HepG2 (cell line): ENCODE data around the gene TMEM63B. TPM values are rescaled to one million over a fixed set of nuclear protein-coding genes. Genes with fewer than 3 reads are reported as not detected.

ENCODE experiments used
- ATAC-seq: fragments of 200-7000 bp; cut with Tn5 transposase; 3 replicates; pipeline ENCODE4 v1.9.1; 2020; ENCODE audit warnings: mild to moderate bottlenecking, moderate library complexity
- BruUV-seq: library from RNA; stranded (reverse); fragments of 400-500 nt; replicated peaks from 2 replicates; lab custom pipeline; 2021; lab: Mats Ljungman, UMichigan
- CTCF ChIA-PET: fragments of 300-600 bp; formaldehyde crosslinking; extraction: SDS; loops from one replicate; lab custom pipeline; 2021; ENCODE audit warnings: low total read pairs, inconsistent platforms, low intra/inter-chr PET ratio; lab: Yijun Ruan, JAX
- POLR2A ChIA-PET: fragments of 350-600 bp; sonication (Branson Sonifier 250); formaldehyde crosslinking; loops from one replicate; lab custom pipeline; 2020; ENCODE audit warnings: antibody characterized with exemption, inconsistent platforms; lab: Yijun Ruan, JAX
- DNase-seq: peaks from one replicate; pipeline ENCODE4 v3.0.0-alpha.2; 2015; ENCODE audit warnings: low spot score
- FAIRE-seq: peaks from 3 replicates; lab custom pipeline; 2011; peaks lifted over from hg19 to GRCh38; lab: Jason Lieb, UNC
- H2AFZ ChIP-seq: one replicate; pipeline ENCODE4 v1.6.1; 2011; ENCODE audit warnings: low read length, inconsistent platforms
- H3K27ac ChIP-seq: fragments of 300-600 bp; 3 replicates; pipeline ENCODE4 v1.8.0; 2011; ENCODE audit warnings: mixed run types, mild to moderate bottlenecking, mixed read lengths, low read length, inconsistent platforms; ENCODE audit not compliant: insufficient read depth; ENCODE audit errors: extremely low read length
- H3K27me3 ChIP-seq, 2 experiments: fragments of 200-600 bp in 1 of 2; 2 replicates in 1 of 2; 3 replicates in 1 of 2; pipeline versions ENCODE4 v1.6.0 to v1.8.0; 2011; ENCODE audit warnings: low read length in 2 of 2, mild to moderate bottlenecking in 2 of 2, moderate library complexity in 2 of 2, inconsistent platforms in 1 of 2; ENCODE audit not compliant: insufficient read depth in 2 of 2, control insufficient read depth in 1 of 2
- H3K36me3 ChIP-seq, 2 experiments: fragments of 200-600 bp in 1 of 2; replicated peaks in 1 of 2; 2 replicates in 1 of 2; 3 replicates in 1 of 2; pipeline versions ENCODE4 v1.5.1 to v1.8.0; 2011; ENCODE audit warnings: low read length in 2 of 2, inconsistent platforms in 1 of 2; ENCODE audit not compliant: insufficient read depth in 2 of 2, control insufficient read depth in 1 of 2
- H3K4me1 ChIP-seq: 2 replicates; pipeline ENCODE4 v1.5.1; 2012; ENCODE audit warnings: low read length, inconsistent platforms; ENCODE audit not compliant: insufficient read depth
- H3K4me2 ChIP-seq: 2 replicates; pipeline ENCODE4 v1.6.0; 2011; ENCODE audit warnings: low read depth, low read length, inconsistent platforms
- H3K4me3 ChIP-seq, 3 experiments: fragments of 200-600 bp in 1 of 3; sonication (generic), shearing (Covaris generic) in 1 of 3; replicated peaks in 1 of 3; 2 replicates each; pipeline ENCODE4 v1.5.1; 2011 to 2016; ENCODE audit warnings: low read length in 3 of 3, inconsistent platforms in 2 of 3, low read depth in 2 of 3, mild to moderate bottlenecking in 2 of 3, control low read depth in 1 of 3, mixed read lengths in 1 of 3; ENCODE audit not compliant: insufficient read depth in 1 of 3
- H3K79me2 ChIP-seq: one replicate; pipeline ENCODE4 v1.6.1; 2011; ENCODE audit warnings: low read length, inconsistent platforms; ENCODE audit not compliant: insufficient read depth
- H3K9ac ChIP-seq: 2 replicates; pipeline ENCODE4 v1.6.0; 2011; ENCODE audit warnings: mild to moderate bottlenecking, low read depth, low read length, inconsistent platforms; ENCODE audit not compliant: insufficient read depth
- H3K9me3 ChIP-seq: 2 replicates; pipeline ENCODE4 v1.5.1; 2012; ENCODE audit warnings: mild to moderate bottlenecking, low read length
- H4K20me1 ChIP-seq: 2 replicates; pipeline ENCODE4 v1.6.0; 2011; ENCODE audit warnings: inconsistent platforms, mild to moderate bottlenecking, low read length, moderate library complexity; ENCODE audit not compliant: insufficient read depth
- ATF3 ChIP-seq: sonication (generic); formaldehyde crosslinking; IDR thresholded peaks from 2 replicates; pipeline ENCODE4 v1.4.0; 2020; ENCODE audit warnings: missing genetic modification reagents
- ATM ChIP-seq: fragments of 450-650 bp; IDR thresholded peaks from 2 replicates; pipeline ENCODE4 v1.7.1; 2017; ENCODE audit warnings: mild to moderate bottlenecking, borderline replicate concordance
- GMEB1 ChIP-seq: sonication (generic); formaldehyde crosslinking; IDR thresholded peaks from 2 replicates; pipeline ENCODE4 v1.5.1; 2020; ENCODE audit warnings: missing genetic modification reagents, mild to moderate bottlenecking, borderline replicate concordance
- KLF6 ChIP-seq: IDR thresholded peaks from 2 replicates; pipeline ENCODE4 v1.8.0; 2016; ENCODE audit warnings: missing biosample characterization, missing genetic modification reagents
- MTA1 ChIP-seq: sonication (generic); formaldehyde crosslinking; IDR thresholded peaks from 2 replicates; pipeline ENCODE4 v1.4.0; 2020; ENCODE audit warnings: missing genetic modification reagents, mild to moderate bottlenecking, borderline replicate concordance
- NR2F6 ChIP-seq, 2 experiments: IDR thresholded peaks; 2 replicates each; pipeline ENCODE4 v1.6.1; 2016; ENCODE audit warnings: antibody characterized with exemption in 1 of 2, mild to moderate bottlenecking in 1 of 2
- NRL ChIP-seq: sonication (generic); formaldehyde crosslinking; IDR thresholded peaks from 2 replicates; pipeline ENCODE4 v1.5.0; 2020; ENCODE audit warnings: missing genetic modification reagents, mild to moderate bottlenecking, moderate library complexity, borderline replicate concordance
- RFX5 ChIP-seq: IDR thresholded peaks from 2 replicates; pipeline ENCODE4 v1.6.1; 2011; ENCODE audit warnings: low read depth, low read length, improper control_type of control experiment
- SMARCC2 ChIP-seq: fragments of 450-650 bp; IDR thresholded peaks from 2 replicates; pipeline ENCODE4 v1.6.1; 2017; ENCODE audit warnings: antibody characterized with exemption, mild to moderate bottlenecking
- TBX3 ChIP-seq: fragments of 450-650 bp; IDR thresholded peaks from 2 replicates; pipeline ENCODE4 v1.6.1; 2017; ENCODE audit warnings: antibody characterized with exemption, mild to moderate bottlenecking, inconsistent platforms, borderline replicate concordance
- ZBTB20 ChIP-seq: sonication (generic); formaldehyde crosslinking; IDR thresholded peaks from 2 replicates; pipeline ENCODE4 v1.8.1; 2023; ENCODE audit warnings: missing genetic modification reagents, low read depth, mild to moderate bottlenecking, borderline replicate concordance
- ZBTB43 ChIP-seq: sonication (generic); formaldehyde crosslinking; conservative IDR thresholded peaks from 2 replicates; pipeline ENCODE4 v1.4.0; 2020; ENCODE audit warnings: missing genetic modification reagents
- ZFP90 ChIP-seq: sonication (generic); formaldehyde crosslinking; IDR thresholded peaks from 2 replicates; pipeline ENCODE4 v1.8.0; 2022; ENCODE audit warnings: missing genetic modification reagents, mild to moderate bottlenecking, inconsistent platforms, borderline replicate concordance
- ZNF549 ChIP-seq: sonication (generic); formaldehyde crosslinking; IDR thresholded peaks from 2 replicates; pipeline ENCODE4 v1.5.0; 2020; ENCODE audit warnings: missing genetic modification reagents
- ZSCAN29 ChIP-seq: sonication (generic); formaldehyde crosslinking; conservative IDR thresholded peaks from 2 replicates; pipeline ENCODE4 v1.4.0; 2020; ENCODE audit warnings: mild to moderate bottlenecking, missing genetic modification reagents
- WGBS: methylation state at CpG from one replicate; pipeline ENCODE4 v1.1.6; 2017; ENCODE audit warnings: low lambda C conversion rate; 5-methylcytosine and 5-hydroxymethylcytosine counted together
- in situ Hi-C: cut with HindIII; loops from 2 replicates; pipeline ENCODE4 v1.10.0; 2017; ENCODE audit warnings: low pct_unique_long_range_greater_than_20kb; ENCODE audit not compliant: extremely low pct_ligation_motif_present
- intact Hi-C: fragments of 100-400 bp; cut with micrococcal nuclease; formaldehyde crosslinking; loops from one replicate; pipeline ENCODE4 v1.10.0; 2022; ENCODE audit not compliant: unreplicated experiment
- polyA plus RNA-seq, 8 experiments: library from polyadenylated mRNA; depleted of rRNA in 3 of 8; stranded (reverse) in 7 of 8; unstranded in 1 of 8; fragments of >200 nt; fragmentation: Illumina TruSeq in 4 of 8; extraction: Trizol in 4 of 8; gene quantifications; 2 replicates each; pipeline versions ENCODE4 v1.2.1 to v1.2.3, GENCODE V29; 2011 to 2016; ENCODE audit warnings: low read depth in 4 of 8, missing spikeins in 1 of 8, mixed read lengths in 1 of 8; ENCODE audit not compliant: insufficient read depth in 1 of 8
- total RNA-seq, 5 experiments: library from RNA; depleted of rRNA; stranded (reverse); fragments of >200 nt; fragmentation: Illumina TruSeq; extraction: Trizol; gene quantifications; 2 replicates each; pipeline ENCODE4 v1.2.3, GENCODE V29; 2016; ENCODE audit warnings: low read depth in 1 of 5
- TF ChIP-seq, protein P1 (sequence below): sonication (generic); formaldehyde crosslinking; IDR thresholded peaks from 2 replicates; pipeline ENCODE4 v1.4.0; 2020; ENCODE audit warnings: missing genetic modification reagents, borderline replicate concordance
- TF ChIP-seq, protein P2 (sequence below): IDR thresholded peaks from 2 replicates; pipeline ENCODE4 v1.6.1; 2018; ENCODE audit warnings: missing genetic modification reagents, mild to moderate bottlenecking, missing compliant biosample characterization

Gene TMEM63B
- total and polyA plus RNA-seq, 2 of the 13 experiments (the other 11 are each of a cell fraction or from before 2014, with no cell fraction given) = 27.4 to 75.8 TPM

DNA sequence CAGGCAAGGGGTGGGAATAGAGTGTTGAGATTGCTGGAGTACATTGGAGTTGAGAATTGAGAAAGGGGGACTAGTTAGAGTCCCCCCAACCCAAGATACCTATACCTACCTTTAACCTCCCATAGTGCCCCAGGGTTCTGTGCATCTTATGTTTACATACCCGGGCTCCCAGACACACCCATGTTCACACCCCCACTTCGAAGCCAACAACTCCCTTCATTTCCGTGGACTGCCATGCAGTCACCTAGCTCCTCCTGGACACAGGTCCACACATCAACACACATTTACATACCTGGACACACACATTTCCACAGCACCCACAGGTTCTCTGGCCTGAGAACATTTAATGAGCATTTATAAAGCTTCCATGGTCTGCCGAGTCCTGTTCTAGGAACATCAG lies 5.1 kb downstream of the TMEM63B start:
- BruUV-seq = no TSS peak
- ATAC-seq (no peak), DNase-seq (no peak), FAIRE-seq (no peak)
- ChIA-PET POLR2A (interaction anchor here (1.2 to 3.7 kb wide), 5 partner anchors 12 to 114 kb away, joined by 3 to 16 read pairs (median 14); partner anchors contain the start of gene HSP90AB1), CTCF (no interaction called here)
- Histone ChIP-seq H3K9me3 (no peaks in the 10 kb centered on the region), H4K20me1 (peaks cover 7% of the 10 kb centered on the region), H3K4me1 (peaks cover 57% of the 10 kb centered on the region), H3K9ac (no peak overlapping the region), H3K27ac (peak overlapping the region; percentile 4), H3K27me3 (no peaks in the 10 kb centered on the region), H3K36me3 (peaks cover 7 to 28% of the 10 kb centered on the region in 2 experiments), H3K79me2 (peaks cover 42% of the 10 kb centered on the region), H2AFZ (no peak overlapping the region), H3K4me2 (no peak overlapping the region; the same call in 1 of the 2 replicates), H3K4me3 (no peak overlapping the region)
- 84% methylated on average over 4 of the region's 4 CpGs for WGBS
- intact Hi-C loops = loop anchor here (5.0 kb wide), 1 partner anchor 35 kb away; no protein-coding TSS in a partner anchor
- in situ Hi-C loops = no loop called here
- TF ChIP-seq ATF3 (CRISPR knock-in tag) (no peak), RFX5 (no peak), ZSCAN29 (CRISPR knock-in tag) (no peak), ZNF549 (CRISPR knock-in tag) (no peak), ZBTB43 (no peak), TBX3 (no peak), NR2F6 (IDR thresholded peaks at IDR 0.05) (no peak), NR2F6 (CRISPR knock-in tag; IDR thresholded peaks at IDR 0.05) (no peak), SMARCC2 (no peak), ZFP90 (CRISPR knock-in tag) (no peak), ATM (no peak), ZBTB20 (CRISPR knock-in tag) (no peak), GMEB1 (CRISPR knock-in tag) (no peak), NRL (no peak), MTA1 (CRISPR knock-in tag) (no peak), KLF6 (CRISPR knock-in tag) (no peak)
- TF ChIP-seq, protein P1, sequence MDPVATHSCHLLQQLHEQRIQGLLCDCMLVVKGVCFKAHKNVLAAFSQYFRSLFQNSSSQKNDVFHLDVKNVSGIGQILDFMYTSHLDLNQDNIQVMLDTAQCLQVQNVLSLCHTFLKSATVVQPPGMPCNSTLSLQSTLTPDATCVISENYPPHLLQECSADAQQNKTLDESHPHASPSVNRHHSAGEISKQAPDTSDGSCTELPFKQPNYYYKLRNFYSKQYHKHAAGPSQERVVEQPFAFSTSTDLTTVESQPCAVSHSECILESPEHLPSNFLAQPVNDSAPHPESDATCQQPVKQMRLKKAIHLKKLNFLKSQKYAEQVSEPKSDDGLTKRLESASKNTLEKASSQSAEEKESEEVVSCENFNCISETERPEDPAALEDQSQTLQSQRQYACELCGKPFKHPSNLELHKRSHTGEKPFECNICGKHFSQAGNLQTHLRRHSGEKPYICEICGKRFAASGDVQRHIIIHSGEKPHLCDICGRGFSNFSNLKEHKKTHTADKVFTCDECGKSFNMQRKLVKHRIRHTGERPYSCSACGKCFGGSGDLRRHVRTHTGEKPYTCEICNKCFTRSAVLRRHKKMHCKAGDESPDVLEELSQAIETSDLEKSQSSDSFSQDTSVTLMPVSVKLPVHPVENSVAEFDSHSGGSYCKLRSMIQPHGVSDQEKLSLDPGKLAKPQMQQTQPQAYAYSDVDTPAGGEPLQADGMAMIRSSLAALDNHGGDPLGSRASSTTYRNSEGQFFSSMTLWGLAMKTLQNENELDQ = no peak
- TF ChIP-seq, protein P2, sequence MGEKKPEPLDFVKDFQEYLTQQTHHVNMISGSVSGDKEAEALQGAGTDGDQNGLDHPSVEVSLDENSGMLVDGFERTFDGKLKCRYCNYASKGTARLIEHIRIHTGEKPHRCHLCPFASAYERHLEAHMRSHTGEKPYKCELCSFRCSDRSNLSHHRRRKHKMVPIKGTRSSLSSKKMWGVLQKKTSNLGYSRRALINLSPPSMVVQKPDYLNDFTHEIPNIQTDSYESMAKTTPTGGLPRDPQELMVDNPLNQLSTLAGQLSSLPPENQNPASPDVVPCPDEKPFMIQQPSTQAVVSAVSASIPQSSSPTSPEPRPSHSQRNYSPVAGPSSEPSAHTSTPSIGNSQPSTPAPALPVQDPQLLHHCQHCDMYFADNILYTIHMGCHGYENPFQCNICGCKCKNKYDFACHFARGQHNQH = no peak
